CD4-positive, alpha-beta T cell (primary cell): ENCODE data around the gene ARHGEF17. TPM values are rescaled to one million over a fixed set of nuclear protein-coding genes. Genes with fewer than 3 reads are reported as not detected.

Source experiments
- ATAC-seq: fragments of 200-7000 bp; cut with Tn5 transposase; one replicate; pipeline ENCODE4 v1.10.0; 2022; ENCODE audit warnings: mild to moderate bottlenecking; ENCODE audit not compliant: poor library complexity
- CTCF ChIA-PET: fragments of 350-600 bp; sonication (Branson Sonifier 250); formaldehyde crosslinking; loops from one replicate; lab custom pipeline; 2021; ENCODE audit warnings: antibody characterized with exemption, inconsistent platforms; lab: Charles Lee
- POLR2A ChIA-PET: fragments of 350-600 bp; sonication (Branson Sonifier 250); formaldehyde crosslinking; loops from one replicate; lab custom pipeline; 2021; ENCODE audit warnings: antibody characterized with exemption, inconsistent platforms; lab: Charles Lee
- DNase-seq, 14 experiments: peaks; one replicate each; pipeline ENCODE4 v3.0.0-alpha.2; 2013 to 2020; ENCODE audit warnings: mixed read lengths in 2 of 14
- H3K27ac ChIP-seq, 2 donors: one replicate each; pipeline versions ENCODE4 v1.5.1 to v1.7.0; 2013; ENCODE audit warnings: low read length in 2 of 2, low read depth in 1 of 2, mild to moderate bottlenecking in 1 of 2
- H3K27me3 ChIP-seq, 2 experiments: 1 replicate in 1 of 2; 2 replicates in 1 of 2; pipeline versions ENCODE4 v1.6.1 to v1.7.0; 2013; ENCODE audit warnings: low read length in 2 of 2, control low read depth in 1 of 2, mild to moderate bottlenecking in 1 of 2, moderate library complexity in 1 of 2; ENCODE audit not compliant: insufficient read depth in 2 of 2, control insufficient read depth in 1 of 2
- H3K36me3 ChIP-seq: one replicate; pipeline ENCODE4 v1.6.1; 2013; ENCODE audit warnings: low read length, control low read depth; ENCODE audit not compliant: insufficient read depth
- H3K4me1 ChIP-seq: one replicate; pipeline ENCODE4 v1.6.1; 2013; ENCODE audit warnings: low read length, control low read depth; ENCODE audit not compliant: insufficient read depth
- H3K4me3 ChIP-seq: one replicate; pipeline ENCODE4 v1.5.1; 2013; ENCODE audit warnings: mild to moderate bottlenecking, low read length, moderate library complexity
- H3K9me3 ChIP-seq, 2 experiments: 1 replicate in 1 of 2; 2 replicates in 1 of 2; pipeline versions ENCODE4 v1.6.1 to v1.7.0; 2013; ENCODE audit warnings: low read length in 2 of 2, mild to moderate bottlenecking in 2 of 2, control low read depth in 1 of 2, moderate library complexity in 1 of 2; ENCODE audit not compliant: control insufficient read depth in 1 of 2, insufficient read depth in 1 of 2
- H3K27ac Mint-ChIP-seq: one replicate; pipeline ENCODE4 v1.8.0; 2020; ENCODE audit warnings: mixed read lengths
- H3K27me3 Mint-ChIP-seq: one replicate; pipeline ENCODE4 v1.8.0; 2021; ENCODE audit warnings: mixed read lengths
- H3K36me3 Mint-ChIP-seq: one replicate; pipeline ENCODE4 v1.8.0; 2021; ENCODE audit warnings: low read depth, mixed read lengths
- H3K4me1 Mint-ChIP-seq: one replicate; pipeline ENCODE4 v1.8.0; 2021; ENCODE audit warnings: low read depth, mixed read lengths
- H3K4me3 Mint-ChIP-seq: one replicate; pipeline ENCODE4 v1.8.0; 2020; ENCODE audit warnings: mild to moderate bottlenecking, mixed read lengths
- H3K9me3 Mint-ChIP-seq: one replicate; pipeline ENCODE4 v1.8.0; 2020; ENCODE audit warnings: mixed read lengths
- CTCF ChIP-seq: fragments of 200-600 bp; IDR thresholded peaks from one replicate; pipeline ENCODE4 v1.8.0; 2022; ENCODE audit warnings: antibody characterized with exemption, mild to moderate bottlenecking
- intact Hi-C, 2 experiments: fragments of 100-400 bp; cut with DNase I in 1 of 2; cut with micrococcal nuclease in 1 of 2; formaldehyde crosslinking; loops; one replicate each; pipeline versions ENCODE4 v1.15.1 to v1.9.0; 2023 to 2025; cut with DNase I, micrococcal nuclease
- total RNA-seq, 174 experiments: library from RNA in 2 of 174; stranded (reverse) in 2 of 174; gene quantifications; one replicate each; pipeline ENCODE4 v1.2.3 and lab custom pipeline; 2021 to 2026

Gene ARHGEF17
- total RNA-seq, 2 experiments from 2014 or later = not detected

GRCh38 chr11:73383249-73384124 is 75.4 kb downstream of the ARHGEF17 start:
- Histone ChIP-seq H3K9me3 (no peaks in the 10 kb centered on the region), H3K4me3 (no peak overlapping the region), H3K27ac (no peak overlapping the region), H3K36me3 (no peaks in the 10 kb centered on the region), H3K27me3 (no peaks in the 10 kb centered on the region), H3K4me1 (peaks cover 99% of the 10 kb centered on the region)
- CTCF ChIA-PET = no interaction called here
- Mint-ChIP-seq H3K27me3 (no peaks in the 10 kb centered on the region), H3K27ac (peak overlapping the region; percentile 80), H3K36me3 (no peaks in the 10 kb centered on the region), H3K9me3 (no peaks in the 10 kb centered on the region), H3K4me3 (no peak overlapping the region), H3K4me1 (peaks cover 79% of the 10 kb centered on the region)
- TF ChIP-seq CTCF = no peak
- POLR2A ChIA-PET = no interaction called here
- DNase-seq = no peak
- intact Hi-C loops = no loop called here
- no peak for ATAC-seq

GRCh38 chr11:73384125-73384441 is 76.0 kb downstream of the ARHGEF17 start:
- no peak overlapping the region for H3K4me3 ChIP-seq
- POLR2A ChIA-PET = interaction anchor here (1.1 to 2.0 kb wide), 3 partner anchors 9 to 24 kb away, joined by 3 to 8 read pairs (median 4); no protein-coding TSS in a partner anchor
- H3K4me1 ChIP-seq = peaks cover 99% of the 10 kb centered on the region

DNA sequence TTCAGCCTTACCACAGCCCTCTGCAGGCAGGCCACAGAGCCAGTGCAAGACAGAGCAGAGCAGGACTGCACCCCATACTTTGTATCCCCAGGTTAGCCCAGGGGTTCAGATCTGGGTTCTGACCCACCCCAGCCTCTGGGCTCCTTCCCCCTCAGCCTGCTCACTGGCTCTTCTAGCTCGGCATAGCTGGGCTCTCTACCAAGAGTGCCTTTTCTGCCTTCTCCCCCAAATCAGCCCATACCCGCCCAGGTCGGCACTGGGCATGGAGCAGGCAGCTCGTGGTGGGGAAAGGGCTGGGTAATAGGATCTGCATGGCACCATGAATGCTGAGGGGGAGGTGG is 76.4 kb downstream of the ARHGEF17 start:
- ATAC-seq = no peak
- intact Hi-C loops = no loop called here
- no peak overlapping the region for H3K4me3 ChIP-seq
- Mint-ChIP-seq H3K27me3 (no peaks in the 10 kb centered on the region), H3K36me3 (no peaks in the 10 kb centered on the region), H3K4me3 (peak overlapping the region; percentile 63), H3K27ac (peak overlapping the region; percentile 80), H3K9me3 (no peaks in the 10 kb centered on the region), H3K4me1 (peaks cover 69% of the 10 kb centered on the region)
- H3K36me3 ChIP-seq = peaks cover 4% of the 10 kb centered on the region
- no peaks in the 10 kb centered on the region for H3K27me3 ChIP-seq
- ChIA-PET CTCF (interaction anchor here (1.4 kb wide), 1 partner anchor 33 kb away, joined by 11 read pairs; no protein-coding TSS in a partner anchor), POLR2A (interaction anchor here (0.9 to 2.0 kb wide), 4 partner anchors 9 to 24 kb away, joined by 3 to 8 read pairs (median 4); partner anchors contain the start of gene RELT)
- no peak for TF ChIP-seq CTCF
- peaks cover 99% of the 10 kb centered on the region for H3K4me1 ChIP-seq
- no peak for DNase-seq
- no peak overlapping the region for H3K27ac ChIP-seq
- H3K9me3 ChIP-seq = no peaks in the 10 kb centered on the region

More at GRCh38 chr11:73384125-73384441, 76.0 kb downstream of the ARHGEF17 start:
- Mint-ChIP-seq H3K4me3 (no peak overlapping the region), H3K27me3 (no peaks in the 10 kb centered on the region), H3K36me3 (no peaks in the 10 kb centered on the region), H3K27ac (peak overlapping the region; percentile 80), H3K4me1 (peaks cover 73% of the 10 kb centered on the region), H3K9me3 (no peaks in the 10 kb centered on the region)
- H3K36me3 ChIP-seq = peaks cover 2% of the 10 kb centered on the region
- no peaks in the 10 kb centered on the region for H3K27me3 ChIP-seq
- no peak for TF ChIP-seq CTCF
- DNase-seq = no peak
- ATAC-seq = no peak
- intact Hi-C loops = no loop called here
- CTCF ChIA-PET = no interaction called here
- H3K9me3 ChIP-seq = no peaks in the 10 kb centered on the region
- no peak overlapping the region for H3K27ac ChIP-seq
